ENCODE results near the gene CCL2. TPM values are rescaled to one million over a fixed set of nuclear protein-coding genes. Genes with fewer than 3 reads are reported as not detected.
"Not testable (repeated sequence)": the region's sequence is repeated elsewhere in the genome, so short reads cannot be mapped to it uniquely, and the experiment has no call there.

The CCL2 gene
- total RNA-seq, 1 donor from 2014 or later = 1.4 TPM

DNA sequence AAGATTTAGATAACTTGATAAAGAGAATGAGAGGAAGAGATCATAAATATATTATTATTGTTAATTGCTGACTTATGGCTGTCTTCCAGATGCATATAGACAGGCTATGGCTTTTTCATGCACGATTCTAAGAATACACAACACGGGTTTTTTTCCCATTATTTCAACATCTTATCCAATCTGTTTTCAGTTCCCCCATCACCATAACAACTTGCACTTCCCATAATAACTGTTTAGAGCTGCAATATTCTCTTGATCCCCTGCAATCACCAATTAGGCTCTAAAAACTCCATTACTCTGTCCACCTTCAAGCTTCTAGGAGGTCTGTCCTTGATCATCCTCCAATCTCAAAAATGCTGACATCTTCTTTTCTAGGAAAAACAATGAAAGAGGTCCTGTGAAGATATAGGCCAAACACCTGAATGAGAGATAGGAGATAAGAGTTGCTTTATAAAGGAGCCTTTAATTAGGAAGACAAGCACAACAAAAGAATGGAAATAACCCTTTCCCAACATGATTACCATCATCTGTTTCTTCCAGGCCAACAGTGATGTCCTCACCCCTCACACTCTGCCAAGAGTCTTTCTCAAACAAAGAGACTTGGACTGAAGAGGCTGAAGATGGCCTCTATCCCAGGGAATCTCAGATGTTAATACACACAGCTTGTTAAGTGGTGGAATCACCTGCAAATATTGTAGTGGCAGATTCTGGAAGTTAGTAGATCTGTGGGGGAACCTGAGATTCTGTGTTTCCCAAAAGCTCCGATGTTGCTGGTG lies 32.2 kb upstream of the CCL2 start:
- Mint-ChIP-seq H3K9me3 (ENCODE audit: unreplicated experiment) (no peaks in the 10 kb centered on the region), H3K4me3 (ENCODE audit: unreplicated experiment) (no peak overlapping the region), H3K4me1 (ENCODE audit: unreplicated experiment) (no peaks in the 10 kb centered on the region), H3K27ac (ENCODE audit: unreplicated experiment) (no peak overlapping the region), H3K36me3 (ENCODE audit: low read depth, unreplicated experiment) (no peaks in the 10 kb centered on the region), H3K27me3 (ENCODE audit: unreplicated experiment) (no peaks in the 10 kb centered on the region)
- DNase-seq (ENCODE audit: low spot score) = no peak
- TF ChIP-seq, protein P1, sequence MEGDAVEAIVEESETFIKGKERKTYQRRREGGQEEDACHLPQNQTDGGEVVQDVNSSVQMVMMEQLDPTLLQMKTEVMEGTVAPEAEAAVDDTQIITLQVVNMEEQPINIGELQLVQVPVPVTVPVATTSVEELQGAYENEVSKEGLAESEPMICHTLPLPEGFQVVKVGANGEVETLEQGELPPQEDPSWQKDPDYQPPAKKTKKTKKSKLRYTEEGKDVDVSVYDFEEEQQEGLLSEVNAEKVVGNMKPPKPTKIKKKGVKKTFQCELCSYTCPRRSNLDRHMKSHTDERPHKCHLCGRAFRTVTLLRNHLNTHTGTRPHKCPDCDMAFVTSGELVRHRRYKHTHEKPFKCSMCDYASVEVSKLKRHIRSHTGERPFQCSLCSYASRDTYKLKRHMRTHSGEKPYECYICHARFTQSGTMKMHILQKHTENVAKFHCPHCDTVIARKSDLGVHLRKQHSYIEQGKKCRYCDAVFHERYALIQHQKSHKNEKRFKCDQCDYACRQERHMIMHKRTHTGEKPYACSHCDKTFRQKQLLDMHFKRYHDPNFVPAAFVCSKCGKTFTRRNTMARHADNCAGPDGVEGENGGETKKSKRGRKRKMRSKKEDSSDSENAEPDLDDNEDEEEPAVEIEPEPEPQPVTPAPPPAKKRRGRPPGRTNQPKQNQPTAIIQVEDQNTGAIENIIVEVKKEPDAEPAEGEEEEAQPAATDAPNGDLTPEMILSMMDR (IDR thresholded peaks at IDR 0.05; ENCODE audit: unreplicated experiment) = no peak

DNA sequence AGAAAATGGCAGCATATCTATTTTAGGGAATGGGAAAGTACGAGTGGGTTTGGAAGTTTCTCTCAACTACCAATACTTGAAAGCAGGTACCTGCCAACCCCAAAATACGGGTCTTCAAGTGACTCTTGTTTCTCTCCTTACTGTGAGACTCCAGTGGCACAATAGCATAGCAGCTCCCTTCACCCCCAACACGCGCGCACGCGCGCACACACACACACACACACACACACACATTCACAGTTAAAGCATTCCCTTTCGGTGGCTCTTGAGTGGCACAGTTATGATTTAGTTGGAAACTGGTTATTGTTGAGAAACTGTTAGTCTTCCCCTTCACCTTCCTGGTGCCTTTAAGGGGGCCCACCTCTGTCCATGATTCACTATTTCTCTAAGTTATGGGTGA lies 30.0 kb upstream of the CCL2 start:
- Mint-ChIP-seq H3K27ac (ENCODE audit: unreplicated experiment) (no peak overlapping the region), H3K27me3 (ENCODE audit: unreplicated experiment) (no peaks in the 10 kb centered on the region), H3K4me1 (ENCODE audit: unreplicated experiment) (no peaks in the 10 kb centered on the region), H3K4me3 (ENCODE audit: unreplicated experiment) (no peak overlapping the region), H3K36me3 (ENCODE audit: low read depth, unreplicated experiment) (no peaks in the 10 kb centered on the region), H3K9me3 (ENCODE audit: unreplicated experiment) (no peaks in the 10 kb centered on the region)
- no peak for DNase-seq (ENCODE audit: low spot score)
- TF ChIP-seq, protein P1 (IDR thresholded peaks at IDR 0.05; ENCODE audit: unreplicated experiment) = no peak

DNA sequence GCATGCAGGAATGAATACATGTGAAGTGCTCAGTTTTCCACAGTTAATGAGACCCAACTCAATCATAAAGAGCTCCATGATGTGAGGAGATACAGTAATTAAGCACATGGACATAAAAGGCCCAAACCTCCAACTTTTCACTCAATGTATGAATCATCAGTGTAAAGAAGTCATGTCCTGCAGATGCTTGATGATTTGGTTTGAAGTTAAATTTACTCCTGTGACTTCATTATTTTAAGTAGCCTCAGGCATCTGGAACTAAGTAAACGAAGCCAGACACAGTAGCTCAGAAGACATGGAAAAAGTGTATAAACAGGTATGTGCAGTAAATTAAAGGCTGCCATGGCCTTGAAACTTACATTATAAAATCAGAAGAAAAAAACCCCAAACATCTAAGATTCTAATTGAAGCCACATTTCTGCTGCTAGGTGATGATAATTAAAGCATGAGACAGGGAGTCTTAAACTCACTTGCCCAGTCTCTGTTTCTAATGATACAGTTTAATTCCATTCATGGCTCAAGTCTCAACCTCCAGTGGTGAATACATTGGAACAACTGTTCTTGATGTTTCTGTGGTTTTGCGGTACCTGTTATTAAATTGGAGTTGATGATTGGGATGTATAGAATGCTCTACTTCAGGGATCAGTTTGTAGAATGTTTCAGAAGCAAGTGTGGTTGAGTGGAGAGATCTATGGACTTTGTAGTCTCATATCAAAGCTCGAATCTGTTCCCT lies 28.9 kb upstream of the CCL2 start:
- Mint-ChIP-seq H3K4me3 (ENCODE audit: unreplicated experiment) (no peak overlapping the region), H3K27ac (ENCODE audit: unreplicated experiment) (no peak overlapping the region), H3K4me1 (ENCODE audit: unreplicated experiment) (no peaks in the 10 kb centered on the region), H3K27me3 (ENCODE audit: unreplicated experiment) (no peaks in the 10 kb centered on the region), H3K36me3 (ENCODE audit: low read depth, unreplicated experiment) (no peaks in the 10 kb centered on the region), H3K9me3 (ENCODE audit: unreplicated experiment) (no peaks in the 10 kb centered on the region)
- TF ChIP-seq, protein P1 (IDR thresholded peaks at IDR 0.05; ENCODE audit: unreplicated experiment) = no peak
- no peak for DNase-seq (ENCODE audit: low spot score)

DNA sequence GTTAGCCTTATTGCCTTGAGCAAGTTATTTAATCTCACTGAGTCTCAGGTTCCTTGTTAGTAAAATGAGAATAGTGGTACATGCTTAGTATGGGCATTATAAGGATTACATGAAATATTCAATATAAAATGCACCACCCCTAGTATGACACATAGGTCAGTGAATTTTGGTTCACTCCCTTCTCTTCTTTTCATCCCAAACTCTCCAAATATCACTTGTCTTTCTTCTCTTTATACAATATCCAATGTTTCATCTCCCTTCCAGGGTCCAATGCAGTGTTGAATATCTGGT lies 28.4 kb upstream of the CCL2 start:
- no peak overlapping the region for H3K4me3 Mint-ChIP-seq (ENCODE audit: unreplicated experiment)
- no peaks in the 10 kb centered on the region for H3K27me3 Mint-ChIP-seq (ENCODE audit: unreplicated experiment)
- no peaks in the 10 kb centered on the region for H3K9me3 Mint-ChIP-seq (ENCODE audit: unreplicated experiment)
- H3K4me1 Mint-ChIP-seq (ENCODE audit: unreplicated experiment) = no peaks in the 10 kb centered on the region
- DNase-seq (ENCODE audit: low spot score) = no peak
- H3K36me3 Mint-ChIP-seq (ENCODE audit: low read depth, unreplicated experiment) = no peaks in the 10 kb centered on the region
- no peak overlapping the region for H3K27ac Mint-ChIP-seq (ENCODE audit: unreplicated experiment)
- TF ChIP-seq, protein P1 (IDR thresholded peaks at IDR 0.05; ENCODE audit: unreplicated experiment) = no peak

DNA sequence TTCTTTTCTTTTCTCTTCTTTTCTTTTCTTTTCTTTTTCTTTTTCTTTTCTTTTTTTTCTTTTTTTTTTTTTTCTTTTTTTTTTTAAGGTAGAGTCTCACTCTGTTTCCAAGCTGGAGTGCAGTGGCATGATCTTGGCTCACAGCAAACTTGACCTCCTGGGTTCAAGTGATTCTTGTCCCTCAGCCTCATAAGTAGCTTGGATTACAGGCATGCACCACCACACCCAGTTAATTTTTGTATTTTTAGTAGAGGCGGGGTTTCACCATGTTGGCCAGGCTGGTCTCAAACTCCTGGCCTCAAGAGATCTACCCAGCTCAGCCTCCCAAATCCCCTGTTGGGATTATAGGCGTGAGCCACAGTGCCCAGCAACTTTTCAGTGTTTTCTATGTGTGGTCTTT lies 27.8 kb upstream of the CCL2 start:
- DNase-seq (ENCODE audit: low spot score); H3K27me3 Mint-ChIP-seq (ENCODE audit: unreplicated experiment); H3K4me1 Mint-ChIP-seq (ENCODE audit: unreplicated experiment); H3K27ac Mint-ChIP-seq (ENCODE audit: unreplicated experiment); H3K9me3 Mint-ChIP-seq (ENCODE audit: unreplicated experiment); H3K4me3 Mint-ChIP-seq (ENCODE audit: unreplicated experiment); H3K36me3 Mint-ChIP-seq (ENCODE audit: low read depth, unreplicated experiment): not testable (repeated sequence)

Measured in endothelial cell (in vitro differentiated cells).